CD14-positive monocyte (primary cell): ENCODE results near the gene CASP14. TPM values are rescaled to one million over a fixed set of nuclear protein-coding genes. Genes with fewer than 3 reads are reported as not detected.
A peak's percentile ranks its signal among the peaks of the same experiment; 100 is the strongest.
"Not testable (repeated sequence)": the region's sequence is repeated elsewhere in the genome, so short reads cannot be mapped to it uniquely, and the experiment has no call there.

ENCODE experiments used
- DNase-seq, 3 donors: peaks; one replicate each; pipeline ENCODE4 v3.0.0-alpha.2; 2011 to 2022
- H2AFZ ChIP-seq: 2 replicates; pipeline ENCODE4 v1.6.0; 2012; ENCODE audit warnings: mild to moderate bottlenecking, low read depth, low read length, inconsistent platforms; ENCODE audit not compliant: insufficient read depth, poor library complexity, severe bottlenecking
- H3K27ac ChIP-seq, 2 donors: 1 replicate in 1 of 2; 2 replicates in 1 of 2; pipeline ENCODE4 v1.5.1; 2012 to 2013; ENCODE audit warnings: low read length in 2 of 2, control low read depth in 1 of 2, inconsistent platforms in 1 of 2, low read depth in 1 of 2, mild to moderate bottlenecking in 1 of 2
- H3K27me3 ChIP-seq, 2 donors: one replicate each; pipeline versions ENCODE4 v1.6.0 to v1.6.1; 2011 to 2013; ENCODE audit warnings: low read length in 2 of 2; ENCODE audit not compliant: control insufficient read depth in 2 of 2, insufficient read depth in 2 of 2
- H3K36me3 ChIP-seq, 2 donors: replicated peaks in 1 of 2; 1 replicate in 1 of 2; 2 replicates in 1 of 2; pipeline versions ENCODE4 v1.5.1 to v1.6.1; 2012 to 2013; ENCODE audit warnings: low read length in 2 of 2, control low read depth in 1 of 2, inconsistent platforms in 1 of 2, mild to moderate bottlenecking in 1 of 2; ENCODE audit not compliant: insufficient read depth in 2 of 2, control insufficient read depth in 1 of 2
- H3K4me1 ChIP-seq, 2 donors: 1 replicate in 1 of 2; 2 replicates in 1 of 2; pipeline versions ENCODE4 v1.5.1 to v1.6.1; 2012 to 2013; ENCODE audit warnings: low read length in 2 of 2, control low read depth in 1 of 2, inconsistent platforms in 1 of 2, mild to moderate bottlenecking in 1 of 2, moderate library complexity in 1 of 2; ENCODE audit not compliant: insufficient read depth in 2 of 2, control insufficient read depth in 1 of 2
- H3K4me2 ChIP-seq: replicated peaks from 2 replicates; pipeline ENCODE3; 2012; ENCODE audit warnings: low read length, moderate library complexity, mild to moderate bottlenecking; ENCODE audit not compliant: poor library complexity, severe bottlenecking; ENCODE audit errors: extremely low read depth
- H3K4me3 ChIP-seq, 3 experiments: fragments of 200-600 bp in 1 of 3; sonication (generic) in 1 of 3; replicated peaks in 1 of 3; 1 replicate in 2 of 3; 2 replicates in 1 of 3; pipeline ENCODE4 v1.5.1; 2011 to 2013; ENCODE audit warnings: low read length in 3 of 3, mild to moderate bottlenecking in 3 of 3, control low read depth in 2 of 3, low read depth in 2 of 3, inconsistent platforms in 1 of 3, moderate library complexity in 1 of 3
- H3K79me2 ChIP-seq: 2 replicates; pipeline ENCODE4 v1.6.0; 2012; ENCODE audit warnings: mild to moderate bottlenecking, control low read depth, inconsistent platforms, low read length, moderate library complexity; ENCODE audit not compliant: insufficient read depth
- H3K9ac ChIP-seq: 2 replicates; pipeline ENCODE4 v1.6.0; 2017; ENCODE audit warnings: low read length, mild to moderate bottlenecking; ENCODE audit not compliant: insufficient read depth, poor library complexity, severe bottlenecking
- H3K9me3 ChIP-seq, 2 donors: replicated peaks in 1 of 2; 1 replicate in 1 of 2; 2 replicates in 1 of 2; pipeline versions ENCODE4 v1.5.1 to v1.6.1; 2012 to 2013; ENCODE audit warnings: low read length in 2 of 2, control low read depth in 1 of 2; ENCODE audit not compliant: control insufficient read depth in 1 of 2, insufficient read depth in 1 of 2
- H4K20me1 ChIP-seq: 2 replicates; pipeline ENCODE4 v1.6.0; 2012; ENCODE audit warnings: mild to moderate bottlenecking, low read length, control low read depth, moderate library complexity; ENCODE audit not compliant: insufficient read depth
- H3K27ac Mint-ChIP-seq, 7 donors: one replicate each; pipeline ENCODE4 v1.8.0; 2020; ENCODE audit warnings: mild to moderate bottlenecking in 7 of 7, mixed read lengths in 7 of 7, moderate library complexity in 6 of 7, inconsistent platforms in 2 of 7
- H3K27me3 Mint-ChIP-seq, 3 donors: one replicate each; pipeline ENCODE4 v1.8.0; 2021 to 2022; ENCODE audit warnings: low read depth in 3 of 3, mild to moderate bottlenecking in 3 of 3, mixed read lengths in 3 of 3, moderate library complexity in 3 of 3, inconsistent platforms in 1 of 3
- H3K36me3 Mint-ChIP-seq, 2 donors: one replicate each; pipeline ENCODE4 v1.8.0; 2020; ENCODE audit warnings: mixed read lengths in 2 of 2, inconsistent platforms in 1 of 2, mild to moderate bottlenecking in 1 of 2
- H3K4me1 Mint-ChIP-seq: one replicate; pipeline ENCODE4 v1.8.0; 2020; ENCODE audit warnings: mild to moderate bottlenecking, mixed read lengths
- H3K4me3 Mint-ChIP-seq, 2 donors: one replicate each; pipeline ENCODE4 v1.8.0; 2020; ENCODE audit warnings: mild to moderate bottlenecking in 2 of 2, mixed read lengths in 2 of 2, moderate library complexity in 1 of 2
- H3K9me3 Mint-ChIP-seq, 7 donors: one replicate each; pipeline ENCODE4 v1.8.0; 2020 to 2022; ENCODE audit warnings: mixed read lengths in 7 of 7, mild to moderate bottlenecking in 6 of 7, moderate library complexity in 6 of 7, inconsistent platforms in 2 of 7
- WGBS: methylation state at CpG from one replicate; pipeline ENCODE4 v1.1.5; 2013; ENCODE audit warnings: missing lambda C conversion rate; ENCODE audit not compliant: insufficient coverage; 5-methylcytosine and 5-hydroxymethylcytosine counted together
- intact Hi-C, 2 donors: fragments of 100-400 bp; cut with micrococcal nuclease; formaldehyde crosslinking; loops; one replicate each; pipeline versions ENCODE4 v1.15.0 to v1.15.1; 2023
- polyA plus RNA-seq, 3 donors: library from polyadenylated mRNA; depleted of rRNA in 1 of 3; unstranded in 2 of 3; stranded (reverse) in 1 of 3; fragments of 300-500 nt in 2 of 3; fragments of >200 nt in 1 of 3; fragmentation: Illumina TruSeq in 2 of 3; gene quantifications; 1 replicate in 2 of 3; 2 replicates in 1 of 3; pipeline ENCODE4 v1.2.3, GENCODE V29; 2012 to 2021
- TF ChIP-seq, protein P1 (sequence below): fragments of 200-600 bp; IDR thresholded peaks from one replicate; pipeline ENCODE4 v1.8.0; 2022; ENCODE audit warnings: antibody characterized with exemption, mild to moderate bottlenecking

The CASP14 gene
- polyA plus RNA-seq, 3 donors, result not detected

DNA sequence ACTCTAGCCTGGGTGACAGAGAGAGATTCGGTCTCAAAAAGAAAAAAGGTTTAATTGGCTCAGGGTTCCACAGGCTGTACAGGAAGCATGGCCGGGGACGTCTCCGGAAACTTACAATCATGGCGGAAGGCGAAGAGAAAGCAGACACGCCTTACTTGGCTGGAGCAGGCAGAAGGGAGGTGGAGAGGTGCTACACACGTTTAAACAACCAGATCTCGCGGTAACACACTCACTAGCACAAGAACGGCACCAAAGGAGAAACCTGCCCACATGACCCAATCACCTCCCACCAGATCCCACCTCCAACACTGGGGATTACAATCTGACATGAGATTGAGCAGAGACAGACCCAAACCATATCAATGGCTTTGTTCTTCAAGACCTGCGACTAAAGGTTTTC, 12.8 kb downstream of the CASP14 start:
- Histone ChIP-seq H3K4me2 (no peak overlapping the region), H3K9ac (no peak overlapping the region), H3K79me2 (no peaks in the 10 kb centered on the region), H4K20me1 (no peaks in the 10 kb centered on the region), H3K27ac (no peak overlapping the region), H3K9me3 (no peaks in the 10 kb centered on the region), H3K4me1 (no peaks in the 10 kb centered on the region), H2AFZ (no peak overlapping the region), H3K4me3 (no peak overlapping the region), H3K27me3 (peaks cover 0 to 5% of the 10 kb centered on the region in 2 donors), H3K36me3 (no peaks in the 10 kb centered on the region)
- TF ChIP-seq, protein P1, sequence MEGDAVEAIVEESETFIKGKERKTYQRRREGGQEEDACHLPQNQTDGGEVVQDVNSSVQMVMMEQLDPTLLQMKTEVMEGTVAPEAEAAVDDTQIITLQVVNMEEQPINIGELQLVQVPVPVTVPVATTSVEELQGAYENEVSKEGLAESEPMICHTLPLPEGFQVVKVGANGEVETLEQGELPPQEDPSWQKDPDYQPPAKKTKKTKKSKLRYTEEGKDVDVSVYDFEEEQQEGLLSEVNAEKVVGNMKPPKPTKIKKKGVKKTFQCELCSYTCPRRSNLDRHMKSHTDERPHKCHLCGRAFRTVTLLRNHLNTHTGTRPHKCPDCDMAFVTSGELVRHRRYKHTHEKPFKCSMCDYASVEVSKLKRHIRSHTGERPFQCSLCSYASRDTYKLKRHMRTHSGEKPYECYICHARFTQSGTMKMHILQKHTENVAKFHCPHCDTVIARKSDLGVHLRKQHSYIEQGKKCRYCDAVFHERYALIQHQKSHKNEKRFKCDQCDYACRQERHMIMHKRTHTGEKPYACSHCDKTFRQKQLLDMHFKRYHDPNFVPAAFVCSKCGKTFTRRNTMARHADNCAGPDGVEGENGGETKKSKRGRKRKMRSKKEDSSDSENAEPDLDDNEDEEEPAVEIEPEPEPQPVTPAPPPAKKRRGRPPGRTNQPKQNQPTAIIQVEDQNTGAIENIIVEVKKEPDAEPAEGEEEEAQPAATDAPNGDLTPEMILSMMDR, result no peak
- Mint-ChIP-seq H3K4me3 (no peak overlapping the region), H3K27me3 (peaks cover 5 to 9% (median 6%) of the 10 kb centered on the region in 3 donors), H3K36me3 (no peaks in the 10 kb centered on the region), H3K9me3 (peaks cover 0 to 13% (median 2%) of the 10 kb centered on the region in 7 donors), H3K27ac (no peak overlapping the region), H3K4me1 (no peaks in the 10 kb centered on the region)
- DNase-seq, result no peak
- intact Hi-C loops, result no loop called here
- WGBS, result 95% methylated on average over 7 of the region's 12 CpGs

DNA sequence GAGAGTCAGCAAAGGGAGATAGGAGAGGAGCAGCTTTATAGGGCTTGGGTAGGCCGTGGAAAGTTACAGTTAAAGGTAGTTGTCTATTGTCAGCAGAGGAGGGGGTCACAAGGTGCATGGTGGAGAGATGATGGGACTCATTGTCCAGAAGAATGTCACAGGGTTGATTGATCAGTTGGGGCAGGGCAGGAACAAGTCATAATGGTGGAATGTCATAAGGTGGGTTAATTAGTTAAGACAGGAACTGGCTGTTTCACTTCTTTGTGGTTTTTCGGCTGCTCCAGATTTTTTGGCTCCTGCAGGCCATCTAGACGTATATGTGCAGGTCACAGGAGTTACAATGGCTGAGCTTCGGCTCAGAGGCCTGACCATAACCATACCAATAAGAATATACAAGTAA, 21.1 kb downstream of the CASP14 start:
- H3K4me1 Mint-ChIP-seq, intact Hi-C loops, H3K4me2 ChIP-seq, H3K9me3 ChIP-seq, DNase-seq, H3K4me3 Mint-ChIP-seq, H3K36me3 ChIP-seq, H3K9ac ChIP-seq, H3K4me3 ChIP-seq, H3K79me2 ChIP-seq, H4K20me1 ChIP-seq, H3K27ac ChIP-seq, H3K27me3 ChIP-seq, H3K9me3 Mint-ChIP-seq, H2AFZ ChIP-seq, H3K36me3 Mint-ChIP-seq, H3K4me1 ChIP-seq: not testable (repeated sequence)
- 100% methylated on average over 1 of the region's 4 CpGs for WGBS
- H3K27ac Mint-ChIP-seq, result peak overlapping the region in 1 of 7 donors; percentile 57
- peaks cover 0 to 17% (median 2%) of the 10 kb centered on the region in 3 donors for H3K27me3 Mint-ChIP-seq
